ENCODE results near the gene PDLIM7.

The PDLIM7 gene

DNA sequence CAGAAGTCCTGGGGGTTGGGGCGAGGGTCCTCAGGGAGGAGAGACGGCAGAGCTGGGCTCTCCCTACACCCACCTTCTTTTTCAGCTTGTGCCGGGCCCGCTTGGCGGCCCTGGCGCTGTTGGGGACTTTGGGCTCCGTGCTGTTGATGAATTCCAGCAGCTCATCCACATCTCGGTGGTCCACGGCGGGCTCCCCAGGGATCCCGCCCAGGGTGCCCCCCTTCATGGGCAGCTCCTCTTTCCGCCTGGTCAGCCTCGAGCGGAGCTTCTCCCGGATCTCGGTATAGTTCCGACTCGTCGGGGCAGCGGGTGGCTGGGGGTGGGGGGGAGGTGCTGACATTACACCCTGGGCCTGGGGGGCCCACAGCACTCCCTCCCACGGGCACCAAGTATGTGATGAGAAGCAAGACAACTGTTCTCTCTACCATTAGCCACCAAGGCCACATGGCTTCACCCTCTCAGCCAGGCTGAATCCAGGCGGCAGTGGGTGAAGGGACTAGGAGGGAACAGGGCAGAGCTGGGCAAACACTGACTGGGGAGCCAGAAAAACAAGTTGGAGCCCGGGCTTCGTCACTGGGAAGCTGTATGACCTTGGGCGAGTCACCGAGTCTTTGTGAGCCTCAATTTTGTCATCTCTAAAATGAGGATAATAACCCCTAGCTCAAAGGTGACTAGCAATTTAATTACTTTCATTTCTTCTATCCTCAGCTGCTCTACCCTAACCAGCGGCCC is 34.0 kb upstream of the PDLIM7 start:
- TF ChIP-seq SIN3A (IDR thresholded peaks at IDR 0.05; ENCODE audit: borderline replicate concordance, insufficient read depth, low read length): no peak
- TF ChIP-seq, protein P1, sequence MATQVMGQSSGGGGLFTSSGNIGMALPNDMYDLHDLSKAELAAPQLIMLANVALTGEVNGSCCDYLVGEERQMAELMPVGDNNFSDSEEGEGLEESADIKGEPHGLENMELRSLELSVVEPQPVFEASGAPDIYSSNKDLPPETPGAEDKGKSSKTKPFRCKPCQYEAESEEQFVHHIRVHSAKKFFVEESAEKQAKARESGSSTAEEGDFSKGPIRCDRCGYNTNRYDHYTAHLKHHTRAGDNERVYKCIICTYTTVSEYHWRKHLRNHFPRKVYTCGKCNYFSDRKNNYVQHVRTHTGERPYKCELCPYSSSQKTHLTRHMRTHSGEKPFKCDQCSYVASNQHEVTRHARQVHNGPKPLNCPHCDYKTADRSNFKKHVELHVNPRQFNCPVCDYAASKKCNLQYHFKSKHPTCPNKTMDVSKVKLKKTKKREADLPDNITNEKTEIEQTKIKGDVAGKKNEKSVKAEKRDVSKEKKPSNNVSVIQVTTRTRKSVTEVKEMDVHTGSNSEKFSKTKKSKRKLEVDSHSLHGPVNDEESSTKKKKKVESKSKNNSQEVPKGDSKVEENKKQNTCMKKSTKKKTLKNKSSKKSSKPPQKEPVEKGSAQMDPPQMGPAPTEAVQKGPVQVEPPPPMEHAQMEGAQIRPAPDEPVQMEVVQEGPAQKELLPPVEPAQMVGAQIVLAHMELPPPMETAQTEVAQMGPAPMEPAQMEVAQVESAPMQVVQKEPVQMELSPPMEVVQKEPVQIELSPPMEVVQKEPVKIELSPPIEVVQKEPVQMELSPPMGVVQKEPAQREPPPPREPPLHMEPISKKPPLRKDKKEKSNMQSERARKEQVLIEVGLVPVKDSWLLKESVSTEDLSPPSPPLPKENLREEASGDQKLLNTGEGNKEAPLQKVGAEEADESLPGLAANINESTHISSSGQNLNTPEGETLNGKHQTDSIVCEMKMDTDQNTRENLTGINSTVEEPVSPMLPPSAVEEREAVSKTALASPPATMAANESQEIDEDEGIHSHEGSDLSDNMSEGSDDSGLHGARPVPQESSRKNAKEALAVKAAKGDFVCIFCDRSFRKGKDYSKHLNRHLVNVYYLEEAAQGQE (IDR thresholded peaks at IDR 0.05; ENCODE audit: insufficient read depth in 1 of 2, low read depth in 2 of 2, low read length in 2 of 2): no peak
- TF ChIP-seq TAF1 (IDR thresholded peaks at IDR 0.05; ENCODE audit: borderline replicate concordance, insufficient read depth, low read length): no peak
- TF ChIP-seq POLR2AphosphoS5 (IDR thresholded peaks at IDR 0.05; ENCODE audit: low read depth, low read length): no peak
- TF ChIP-seq FOXP2 (optimal IDR thresholded peaks at IDR 0.05; ENCODE audit: borderline replicate concordance, extremely low read depth, extremely low read length, insufficient read depth): no peak

DNA sequence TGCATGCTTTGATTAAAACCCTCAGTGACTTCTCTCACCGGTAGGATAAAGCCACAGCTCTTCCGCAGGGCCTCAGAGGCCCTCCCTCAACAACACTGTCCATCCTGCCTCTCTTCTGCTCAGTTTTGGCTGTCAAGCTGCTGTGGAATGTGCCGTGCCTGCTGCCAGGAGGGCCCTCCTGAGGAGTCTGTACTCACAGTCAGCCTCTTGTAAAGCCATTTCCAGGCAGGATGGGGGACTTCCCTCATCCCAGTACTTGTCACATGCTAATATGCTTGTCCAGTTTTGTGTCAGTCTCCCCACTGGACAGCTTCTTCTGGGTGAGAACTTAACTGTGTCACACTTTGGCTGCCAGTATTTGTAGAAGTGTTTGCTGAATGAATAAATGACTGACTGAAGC is 33.2 kb upstream of the PDLIM7 start:
- TF ChIP-seq POLR2AphosphoS5 (IDR thresholded peaks at IDR 0.05; ENCODE audit: low read depth, low read length): no peak
- TF ChIP-seq SIN3A (IDR thresholded peaks at IDR 0.05; ENCODE audit: borderline replicate concordance, insufficient read depth, low read length): no peak
- TF ChIP-seq, protein P1 (IDR thresholded peaks at IDR 0.05; ENCODE audit: insufficient read depth in 1 of 2, low read depth in 2 of 2, low read length in 2 of 2): no peak
- TF ChIP-seq FOXP2 (optimal IDR thresholded peaks at IDR 0.05; ENCODE audit: borderline replicate concordance, extremely low read depth, extremely low read length, insufficient read depth): no peak
- no peak for TF ChIP-seq TAF1 (IDR thresholded peaks at IDR 0.05; ENCODE audit: borderline replicate concordance, insufficient read depth, low read length)

DNA sequence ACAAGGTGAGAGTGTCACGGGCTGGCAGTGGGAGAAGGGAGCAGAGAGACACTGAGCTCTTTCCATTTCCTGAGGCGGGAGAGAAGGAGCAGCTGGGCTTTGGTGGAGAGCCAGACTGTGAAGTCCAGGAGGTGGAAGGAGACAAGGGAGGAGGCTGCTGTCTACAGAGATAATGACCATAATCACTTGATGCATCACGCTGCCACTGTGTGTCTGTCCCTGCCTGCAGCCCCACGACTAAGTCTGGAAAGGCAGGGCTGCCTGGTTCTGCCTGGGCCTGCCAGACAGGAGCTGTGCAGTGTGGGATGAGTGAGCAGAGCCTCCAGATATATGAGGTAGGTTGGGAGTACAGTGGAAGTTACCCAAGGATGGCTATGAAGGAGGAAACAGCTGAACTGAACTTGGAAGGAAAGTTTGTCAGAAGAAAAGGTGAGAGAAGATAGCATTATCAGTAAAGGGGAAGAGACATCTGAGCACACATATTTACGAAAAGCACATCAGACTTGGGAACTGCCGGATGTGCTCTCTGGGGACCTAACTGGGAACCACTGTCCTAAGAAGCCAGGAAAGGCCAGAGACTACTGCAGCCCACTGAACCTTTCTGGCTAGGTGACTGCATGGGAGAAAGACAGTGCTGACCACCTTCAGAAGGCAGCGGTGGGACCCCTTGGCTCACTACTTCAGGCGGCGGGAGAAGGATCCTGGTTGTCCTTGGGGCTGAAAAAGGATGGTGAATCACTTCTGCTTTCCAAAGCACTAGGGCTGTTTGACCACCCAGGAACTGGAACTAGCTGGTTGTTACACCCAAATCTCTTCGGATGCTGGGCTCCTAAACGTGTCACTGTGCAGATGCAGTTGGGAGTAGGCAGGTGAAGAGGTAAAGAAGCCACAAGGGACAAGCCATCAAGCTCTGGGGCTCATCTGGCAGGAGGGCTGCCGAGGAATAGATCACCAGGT is 32.1 kb upstream of the PDLIM7 start:
- TF ChIP-seq, protein P1 (IDR thresholded peaks at IDR 0.05; ENCODE audit: insufficient read depth in 1 of 2, low read depth in 2 of 2, low read length in 2 of 2): no peak
- no peak for TF ChIP-seq POLR2AphosphoS5 (IDR thresholded peaks at IDR 0.05; ENCODE audit: low read depth, low read length)
- no peak for TF ChIP-seq SIN3A (IDR thresholded peaks at IDR 0.05; ENCODE audit: borderline replicate concordance, insufficient read depth, low read length)
- no peak for TF ChIP-seq TAF1 (IDR thresholded peaks at IDR 0.05; ENCODE audit: borderline replicate concordance, insufficient read depth, low read length)
- no peak for TF ChIP-seq FOXP2 (optimal IDR thresholded peaks at IDR 0.05; ENCODE audit: borderline replicate concordance, extremely low read depth, extremely low read length, insufficient read depth)

DNA sequence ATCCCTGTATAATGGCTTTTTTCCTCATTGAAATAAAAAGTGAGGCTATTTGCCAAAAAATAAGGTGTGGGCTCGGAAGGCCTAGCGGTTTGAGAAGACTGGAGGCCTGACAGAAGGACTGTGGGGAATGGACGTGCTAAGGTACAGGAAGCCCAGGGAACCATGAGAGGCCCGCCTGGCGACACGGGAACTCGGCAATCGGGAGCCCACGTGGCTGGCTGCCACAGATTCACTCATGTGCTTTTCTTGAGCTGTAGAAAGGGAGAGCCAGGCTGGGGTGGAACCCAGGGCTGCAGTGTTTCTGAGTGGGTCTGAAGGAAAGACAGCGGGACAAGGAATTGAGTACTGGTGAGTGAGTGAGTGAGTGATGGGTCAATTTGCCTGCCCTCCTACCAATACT is 31.2 kb upstream of the PDLIM7 start:
- TF ChIP-seq TAF1 (IDR thresholded peaks at IDR 0.05; ENCODE audit: borderline replicate concordance, insufficient read depth, low read length) (no peak), POLR2AphosphoS5 (IDR thresholded peaks at IDR 0.05; ENCODE audit: low read depth, low read length) (no peak)

DNA sequence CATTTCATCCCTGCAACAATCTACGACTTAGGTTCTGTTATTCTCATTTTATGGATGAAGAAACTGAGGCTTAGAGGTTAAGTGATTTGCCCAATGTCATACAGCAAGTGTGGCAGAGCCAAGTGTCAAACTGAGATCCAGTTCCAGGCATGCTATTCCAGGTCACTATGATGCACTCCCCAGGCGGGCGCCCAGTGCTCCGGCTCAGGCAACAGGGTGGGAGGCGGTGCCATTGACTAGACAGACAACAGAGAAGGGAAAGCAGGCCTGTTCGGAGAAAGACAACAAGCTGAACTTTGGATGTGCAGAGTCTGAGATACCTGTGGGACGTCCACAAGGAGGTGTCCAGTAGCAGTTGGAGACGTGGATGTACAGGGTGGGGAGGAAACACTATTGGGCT is 30.2 kb upstream of the PDLIM7 start:
- TF ChIP-seq, protein P1 (IDR thresholded peaks at IDR 0.05; ENCODE audit: insufficient read depth in 1 of 2, low read depth in 2 of 2, low read length in 2 of 2): no peak
- TF ChIP-seq TAF1 (IDR thresholded peaks at IDR 0.05; ENCODE audit: borderline replicate concordance, insufficient read depth, low read length) (no peak), SIN3A (IDR thresholded peaks at IDR 0.05; ENCODE audit: borderline replicate concordance, insufficient read depth, low read length) (no peak), POLR2AphosphoS5 (IDR thresholded peaks at IDR 0.05; ENCODE audit: low read depth, low read length) (no peak), FOXP2 (optimal IDR thresholded peaks at IDR 0.05; ENCODE audit: borderline replicate concordance, extremely low read depth, extremely low read length, insufficient read depth) (no peak)

All from PFSK-1 (cell line).